Endothelial cell of hepatic sinusoid (primary cell): ENCODE measurements around the gene CEP112.
"Not testable (repeated sequence)": the region's sequence is repeated elsewhere in the genome, so short reads cannot be mapped to it uniquely, and the experiment has no call there.

Source experiments
- in situ Hi-C: cut with HindIII; loops from 2 replicates; pipeline ENCODE4 v1.10.0; 2017; ENCODE audit warnings: low sequenced_read_pairs

The CEP112 gene

GRCh38 chr17:65799869-65800268 is 392.1 kb downstream of the CEP112 start:
- in situ Hi-C loops: no loop called here

- in situ Hi-C loops: no loop called here
Observed at GRCh38 chr17:65799454-65799853, 392.5 kb downstream of the CEP112 start.

DNA sequence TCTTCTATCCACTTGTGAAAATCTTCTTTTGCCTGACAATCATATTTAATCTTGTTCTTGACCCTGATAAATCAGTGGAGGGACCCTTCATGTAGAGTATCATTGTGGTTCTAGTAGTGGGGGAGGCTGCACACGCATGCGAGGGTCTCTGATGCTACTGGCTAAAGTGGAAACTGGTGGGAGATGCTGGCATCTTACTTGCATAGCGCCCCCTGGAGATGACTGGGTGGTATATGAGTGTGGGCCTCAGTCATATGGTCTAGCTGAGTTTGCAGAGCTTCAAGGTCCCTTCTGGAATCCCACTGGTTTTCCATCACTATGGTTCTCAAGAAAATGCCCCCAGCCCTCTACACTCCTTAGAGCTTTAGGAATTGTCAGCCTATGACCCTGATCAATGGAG is 394.1 kb downstream of the CEP112 start:
- in situ Hi-C loops: no loop called here

GRCh38 chr17:65797101-65797500 is 394.8 kb downstream of the CEP112 start:
- in situ Hi-C loops: no loop called here

DNA sequence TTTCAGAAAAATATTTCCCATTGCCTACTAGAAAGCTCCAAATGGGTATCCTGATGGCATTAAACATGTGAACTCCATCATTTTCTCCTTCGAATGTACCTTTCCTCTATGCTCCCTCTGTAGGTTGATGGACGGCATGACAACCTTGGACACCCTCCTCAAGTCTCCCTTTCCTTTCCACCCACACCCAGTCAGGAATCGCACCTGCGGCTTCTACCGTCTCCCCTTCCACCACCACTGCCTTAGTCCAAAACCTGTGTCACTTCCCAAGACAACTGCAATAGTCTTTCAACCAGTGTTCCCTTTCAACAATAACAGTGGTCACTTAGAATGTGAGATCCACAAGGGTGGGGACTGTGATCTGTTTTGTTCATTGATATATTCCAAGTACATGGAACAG is 397.4 kb downstream of the CEP112 start:
- in situ Hi-C loops: no loop called here

- in situ Hi-C loops: no loop called here
Observed at GRCh38 chr17:65790241-65790640, 401.7 kb downstream of the CEP112 start.

DNA sequence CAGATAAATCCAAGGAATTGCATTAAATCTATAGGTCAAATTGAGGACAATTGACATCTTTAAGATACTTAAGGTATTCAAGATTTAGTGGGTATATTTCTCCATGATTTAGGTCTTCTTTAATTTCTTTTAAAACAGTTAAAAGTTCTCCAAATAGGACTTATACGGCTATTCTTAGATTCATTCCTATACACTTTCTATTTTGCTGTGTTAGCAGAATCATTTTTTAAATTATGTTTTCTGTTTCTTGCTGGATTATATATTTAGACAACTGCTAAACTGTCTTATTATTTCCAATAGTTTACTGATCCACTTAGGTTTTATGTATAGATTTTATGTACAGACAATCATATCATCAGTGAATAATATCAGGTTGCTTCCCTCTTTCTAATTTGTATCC is 404.4 kb downstream of the CEP112 start:
- in situ Hi-C loops: no loop called here

- in situ Hi-C loops: no loop called here
Observed at GRCh38 chr17:65786479-65786878, 405.5 kb downstream of the CEP112 start.

DNA sequence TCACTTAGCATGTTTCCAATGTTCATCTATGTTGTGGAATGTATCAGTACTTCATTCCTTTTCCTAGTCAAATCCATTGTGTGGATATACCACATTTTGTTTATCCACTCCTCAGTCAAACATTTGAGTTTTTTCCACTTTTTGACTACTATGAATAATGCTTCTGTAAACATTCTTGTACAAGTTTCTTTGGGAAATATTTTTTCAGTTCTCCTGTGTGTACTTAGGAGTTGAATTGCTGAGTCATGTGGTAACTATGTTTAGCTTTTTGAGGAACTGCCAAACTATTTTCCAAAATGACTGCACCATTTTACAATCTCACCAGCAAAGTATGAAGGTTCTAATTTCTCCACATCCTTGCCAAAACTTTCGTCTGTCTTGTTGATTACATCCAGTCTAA is 406.8 kb downstream of the CEP112 start:
- in situ Hi-C loops: no loop called here

GRCh38 chr17:65783845-65784334 is 408.0 kb downstream of the CEP112 start:
- in situ Hi-C loops: no loop called here

DNA sequence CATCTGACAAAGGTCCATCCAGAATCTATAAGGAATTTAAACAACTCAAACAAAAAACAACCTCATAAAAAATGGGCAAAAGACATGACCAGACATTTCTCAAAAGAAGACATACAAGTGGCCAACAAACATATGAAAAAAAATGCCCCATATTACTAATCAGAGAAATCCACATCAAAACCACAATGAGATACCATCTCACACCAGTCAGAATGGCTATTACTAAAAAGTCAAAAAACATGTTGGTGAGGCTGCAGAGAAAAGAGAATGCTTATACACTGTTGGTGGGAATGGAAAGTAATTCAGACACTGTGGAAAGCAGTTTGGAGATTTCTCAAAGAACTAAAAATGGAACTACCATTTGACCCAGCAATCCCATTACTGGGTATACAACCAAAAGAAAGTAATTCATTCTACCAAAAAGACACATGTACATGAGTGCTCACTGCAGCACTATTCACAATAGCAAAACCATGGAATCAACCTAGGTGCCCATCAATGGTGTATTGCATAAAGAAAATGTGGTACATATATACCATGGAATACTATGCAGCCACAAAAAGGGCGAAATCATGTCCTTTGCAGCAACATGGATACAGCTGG is 409.7 kb downstream of the CEP112 start:
- in situ Hi-C loops: not testable (repeated sequence)

- in situ Hi-C loops: no loop called here
Observed at GRCh38 chr17:65780111-65780510, 411.8 kb downstream of the CEP112 start.

DNA sequence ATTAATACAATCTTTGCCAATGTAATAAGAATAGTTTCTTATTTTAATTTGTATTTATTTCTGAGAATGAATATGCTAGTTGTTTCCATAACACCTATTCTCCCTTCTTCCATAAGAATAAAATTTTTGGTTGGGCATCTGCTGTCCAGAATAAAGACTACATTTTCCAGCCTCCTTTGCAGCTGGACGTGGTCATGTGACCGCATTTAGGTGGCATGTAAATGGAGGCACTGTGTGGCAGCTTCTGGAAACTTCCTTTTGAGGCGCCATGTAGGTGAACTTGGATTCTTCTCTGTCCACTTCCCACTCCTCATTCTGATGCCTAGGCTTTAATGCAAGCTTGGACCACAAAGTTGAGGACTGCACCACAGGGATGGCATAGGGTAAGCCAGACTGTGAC is 415.0 kb downstream of the CEP112 start:
- in situ Hi-C loops: no loop called here

DNA sequence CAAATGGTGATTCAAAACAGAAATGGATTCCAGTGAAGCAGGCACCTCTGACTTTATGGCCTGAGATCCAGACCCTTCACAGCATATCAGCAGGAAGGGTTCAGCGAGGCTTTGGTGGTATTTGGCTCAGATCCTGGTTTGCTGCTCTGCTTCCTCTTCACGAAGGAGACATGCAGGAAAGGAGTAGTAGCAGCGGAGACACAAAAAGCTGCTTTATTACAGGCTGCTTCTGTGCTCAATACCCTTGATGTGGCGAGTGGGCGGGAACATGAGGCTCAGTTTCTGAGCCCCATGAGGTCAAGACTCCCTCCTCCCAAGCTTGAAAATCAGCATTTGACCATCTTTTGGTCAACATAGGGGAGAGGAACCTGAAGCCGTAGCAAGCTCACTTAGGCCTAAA is 417.1 kb downstream of the CEP112 start:
- in situ Hi-C loops: no loop called here

DNA sequence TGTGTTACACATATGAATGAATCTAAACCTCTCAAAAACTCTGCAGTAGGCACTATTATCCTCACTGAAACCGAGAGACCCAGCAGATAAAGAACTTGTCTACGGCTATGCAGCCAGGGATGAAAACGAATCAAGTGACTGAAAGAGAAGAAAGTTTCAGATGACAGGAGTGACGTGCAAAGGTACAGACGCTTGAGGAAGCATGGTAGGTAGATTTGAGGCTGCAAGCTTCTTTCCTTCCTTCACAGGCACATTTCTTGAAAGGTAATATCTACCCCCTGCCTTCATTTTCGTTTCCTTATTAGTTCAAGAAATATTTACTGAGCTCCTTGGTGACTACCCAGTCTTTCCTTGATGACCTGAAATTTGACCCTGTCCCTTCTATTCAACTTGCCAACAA is 418.9 kb downstream of the CEP112 start:
- in situ Hi-C loops: no loop called here

DNA sequence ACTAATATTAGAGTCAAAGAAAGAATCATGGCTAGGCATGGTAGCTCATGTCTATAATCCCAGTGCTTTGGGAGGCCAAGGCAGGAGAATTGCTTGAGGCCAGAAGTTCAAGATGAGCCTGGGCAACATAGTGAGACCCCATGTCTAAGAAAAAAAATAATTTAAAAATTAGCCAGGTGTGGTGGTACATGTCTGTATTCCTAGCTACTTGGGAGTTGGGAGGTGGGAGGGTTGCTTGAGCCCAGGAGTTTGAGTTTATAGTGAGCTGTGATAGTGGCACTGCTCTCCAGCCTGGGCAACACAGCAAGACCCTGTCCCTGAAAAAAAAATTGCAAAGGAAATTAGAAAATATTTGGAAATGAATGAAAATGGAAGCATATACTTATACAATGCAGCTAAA is 420.2 kb downstream of the CEP112 start:
- in situ Hi-C loops: no loop called here

DNA sequence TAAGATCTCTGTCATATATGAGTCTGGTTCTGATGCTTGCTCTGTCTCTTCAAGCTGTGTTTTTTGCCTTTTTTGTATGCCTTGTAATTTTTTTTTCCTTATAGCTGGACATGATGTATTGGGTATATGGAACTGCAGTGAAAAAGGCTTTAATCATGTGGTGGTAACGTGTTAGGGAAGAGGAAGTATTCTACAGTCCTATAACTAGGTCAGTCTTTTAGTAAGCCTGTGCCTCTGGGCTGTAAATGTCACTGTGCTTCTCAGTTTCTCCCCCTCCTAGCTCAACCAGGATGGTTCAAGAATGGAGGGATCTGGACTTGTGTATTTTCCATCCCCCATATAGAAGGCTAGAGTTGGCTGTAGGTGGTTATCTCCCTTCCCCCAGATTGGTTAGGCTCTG is 428.1 kb downstream of the CEP112 start:
- in situ Hi-C loops: no loop called here

- in situ Hi-C loops: no loop called here
Observed at GRCh38 chr17:65762973-65763372, 429.0 kb downstream of the CEP112 start.

DNA sequence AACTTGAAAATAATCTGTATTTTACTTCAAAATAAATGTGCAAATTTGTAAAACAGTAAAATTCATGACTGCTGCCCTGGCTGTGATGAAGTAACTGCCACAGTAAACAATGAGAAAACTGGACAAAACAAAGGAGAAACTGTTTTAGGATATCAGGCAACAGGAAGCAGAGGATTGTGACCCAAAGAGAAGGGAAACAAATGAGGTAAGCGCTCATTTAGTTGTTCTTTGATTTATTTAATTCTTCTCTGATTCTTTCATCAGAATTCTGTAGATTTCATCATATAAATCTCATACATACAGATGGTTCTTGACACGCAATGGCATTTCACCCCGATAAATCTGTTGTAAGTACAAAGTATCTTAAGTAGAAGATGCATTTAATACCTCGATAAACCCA is 432.4 kb downstream of the CEP112 start:
- in situ Hi-C loops: no loop called here

- in situ Hi-C loops: no loop called here
Observed at GRCh38 chr17:65756760-65757159, 435.2 kb downstream of the CEP112 start.

DNA sequence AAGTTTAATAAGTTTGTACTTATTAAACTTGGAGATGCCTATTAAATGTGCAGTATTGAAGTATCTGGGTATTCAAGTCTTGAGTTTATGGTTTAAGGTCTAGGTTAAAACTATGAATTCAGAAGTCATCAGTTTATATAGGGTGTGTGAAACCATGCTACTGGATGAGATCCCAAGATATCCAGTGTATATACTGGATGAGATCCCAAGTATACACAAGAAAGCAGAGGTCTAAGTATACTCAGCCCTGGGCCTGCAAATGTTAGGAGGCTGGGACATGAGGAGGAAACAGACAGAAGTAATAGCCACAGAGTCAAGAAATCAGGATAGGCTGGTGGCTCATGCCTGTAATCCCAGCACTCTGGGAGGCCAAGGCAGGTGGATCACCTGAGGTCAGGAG is 436.1 kb downstream of the CEP112 start:
- in situ Hi-C loops: no loop called here

GRCh38 chr17:65754630-65755029 is 437.3 kb downstream of the CEP112 start:
- in situ Hi-C loops: no loop called here

- in situ Hi-C loops: no loop called here
Observed at GRCh38 chr17:65754081-65754480, 437.9 kb downstream of the CEP112 start.
